ENCODE data around the gene NKTR.

DNA sequence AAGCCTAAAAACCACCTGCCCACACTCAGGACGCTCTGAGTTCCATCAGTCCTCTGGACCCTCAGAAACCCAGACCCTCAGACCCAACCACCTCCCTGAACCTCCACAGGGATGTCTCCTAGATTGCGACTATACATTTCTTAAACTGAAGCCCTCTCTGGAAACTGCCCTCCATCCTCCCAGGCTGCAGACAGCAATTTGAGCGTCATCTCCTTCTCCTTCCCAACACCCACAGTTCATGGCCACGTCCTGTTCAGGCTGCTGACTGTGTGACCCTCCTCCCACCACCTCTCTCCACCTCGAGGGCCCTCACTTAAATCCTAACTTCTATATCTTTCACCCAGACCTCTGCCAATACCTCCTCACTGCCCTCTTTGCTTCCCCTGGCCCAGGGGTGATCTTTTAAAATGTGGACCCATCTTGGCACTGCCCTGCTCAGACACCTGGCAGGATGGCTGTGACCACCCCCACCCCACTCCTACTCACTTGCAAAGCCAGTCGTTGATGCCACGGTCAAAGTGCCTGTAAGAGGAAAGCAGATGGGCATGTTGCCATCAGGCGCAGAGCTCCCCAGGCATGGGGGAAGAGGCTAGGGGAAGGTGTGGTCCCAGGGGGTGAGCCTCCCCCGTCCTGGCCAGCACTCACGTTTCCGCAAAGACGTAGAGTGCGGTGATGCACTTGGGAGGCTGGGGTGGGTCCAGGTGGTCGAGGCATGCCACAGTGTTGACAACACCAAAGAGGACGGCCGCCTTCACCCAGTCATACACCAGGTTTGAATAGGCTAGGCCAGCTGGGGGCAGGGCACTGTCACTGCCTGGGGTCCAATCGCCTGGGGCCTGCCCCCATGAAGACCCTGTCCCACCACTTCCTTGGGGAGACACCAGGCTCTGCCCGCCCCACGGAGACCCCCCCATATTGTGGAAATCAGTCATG, 96.1 kb downstream of the NKTR start:
- TF ChIP-seq, protein P1, sequence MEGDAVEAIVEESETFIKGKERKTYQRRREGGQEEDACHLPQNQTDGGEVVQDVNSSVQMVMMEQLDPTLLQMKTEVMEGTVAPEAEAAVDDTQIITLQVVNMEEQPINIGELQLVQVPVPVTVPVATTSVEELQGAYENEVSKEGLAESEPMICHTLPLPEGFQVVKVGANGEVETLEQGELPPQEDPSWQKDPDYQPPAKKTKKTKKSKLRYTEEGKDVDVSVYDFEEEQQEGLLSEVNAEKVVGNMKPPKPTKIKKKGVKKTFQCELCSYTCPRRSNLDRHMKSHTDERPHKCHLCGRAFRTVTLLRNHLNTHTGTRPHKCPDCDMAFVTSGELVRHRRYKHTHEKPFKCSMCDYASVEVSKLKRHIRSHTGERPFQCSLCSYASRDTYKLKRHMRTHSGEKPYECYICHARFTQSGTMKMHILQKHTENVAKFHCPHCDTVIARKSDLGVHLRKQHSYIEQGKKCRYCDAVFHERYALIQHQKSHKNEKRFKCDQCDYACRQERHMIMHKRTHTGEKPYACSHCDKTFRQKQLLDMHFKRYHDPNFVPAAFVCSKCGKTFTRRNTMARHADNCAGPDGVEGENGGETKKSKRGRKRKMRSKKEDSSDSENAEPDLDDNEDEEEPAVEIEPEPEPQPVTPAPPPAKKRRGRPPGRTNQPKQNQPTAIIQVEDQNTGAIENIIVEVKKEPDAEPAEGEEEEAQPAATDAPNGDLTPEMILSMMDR (conservative IDR thresholded peaks at IDR 0.05 in 1 of 2, IDR thresholded peaks at IDR 0.05 in 1 of 2; ENCODE audit: extremely low read depth in 1 of 2, insufficient read depth in 1 of 2, low read depth in 1 of 2, low read length in 2 of 2): no peak
- no peak for TF ChIP-seq EZH2 (IDR thresholded peaks at IDR 0.05; ENCODE audit: borderline replicate concordance, low read length)

All from mammary epithelial cell (primary cell).